OCI-LY7 (cell line): Measurements from ENCODE around the gene SRGAP1.

ENCODE experiments used
- CTCF ChIP-seq: fragments of 200-600 bp; sonication (generic); conservative IDR thresholded peaks from 2 replicates; pipeline ENCODE4 v1.5.1; 2014; ENCODE audit warnings: mild to moderate bottlenecking, antibody characterized with exemption, low read length, moderate library complexity, mixed read lengths
- EZH2phosphoT487 ChIP-seq: fragments of 200-600 bp; sonication (generic); IDR thresholded peaks from 2 replicates; pipeline ENCODE4 v1.6.1; 2018; ENCODE audit warnings: low read depth, borderline replicate concordance, mild to moderate bottlenecking, mixed run types, antibody characterized with exemption, low read length, moderate library complexity, mixed read lengths

- no peak for TF ChIP-seq CTCF
- no peak for TF ChIP-seq EZH2phosphoT487
Observed at GRCh38 chr12:64006211-64006825, 161.8 kb downstream of the SRGAP1 start.
